H1 (cell line): ENCODE data around the gene R3HDM1. TPM values are rescaled to one million over a fixed set of nuclear protein-coding genes. Genes with fewer than 3 reads are reported as not detected.

ENCODE experiments used
- CTCF ChIA-PET: fragments of 300-600 bp; sonication (Branson Sonifier 250); formaldehyde crosslinking; loops from one replicate; lab custom pipeline; 2021; ENCODE audit not compliant: partially characterized antibody; lab: Charles Lee
- POLR2A ChIA-PET: fragments of 300-600 bp; sonication (Branson Sonifier 250); formaldehyde crosslinking; loops from one replicate; lab custom pipeline; 2021; ENCODE audit warnings: inconsistent platforms; ENCODE audit not compliant: partially characterized antibody; lab: Charles Lee
- DNase-seq, 2 experiments: peaks; one replicate each; pipeline versions ENCODE4 v3.0.0 to v3.0.0-alpha.2; 2010 to 2022; ENCODE audit warnings: low spot score in 2 of 2, low read depth in 1 of 2, mixed read lengths in 1 of 2
- FAIRE-seq: peaks from 2 replicates; lab custom pipeline; 2011; peaks lifted over from hg19 to GRCh38; lab: Jason Lieb, UNC
- H2AFZ ChIP-seq: 2 replicates; pipeline ENCODE4 v1.8.1; 2012; ENCODE audit warnings: low read length, inconsistent platforms
- H2AK5ac ChIP-seq: 2 replicates; pipeline ENCODE4 v1.6.1; 2013; ENCODE audit warnings: low read depth, low read length
- H2BK120ac ChIP-seq: replicated peaks from 2 replicates; pipeline ENCODE3; 2013; ENCODE audit warnings: low read depth, low read length, inconsistent platforms
- H2BK12ac ChIP-seq: 2 replicates; pipeline ENCODE4 v1.6.1; 2013; ENCODE audit warnings: low read depth, low read length
- H2BK15ac ChIP-seq: 2 replicates; pipeline ENCODE4 v1.6.1; 2013; ENCODE audit warnings: low read length
- H2BK20ac ChIP-seq: 2 replicates; pipeline ENCODE4 v1.6.1; 2013; ENCODE audit warnings: low read length
- H2BK5ac ChIP-seq: 2 replicates; pipeline ENCODE4 v1.6.1; 2013; ENCODE audit warnings: low read depth, low read length
- H3K14ac ChIP-seq: 2 replicates; pipeline ENCODE4 v1.6.1; 2013; ENCODE audit warnings: inconsistent platforms; ENCODE audit not compliant: insufficient read length
- H3K18ac ChIP-seq: 2 replicates; pipeline ENCODE4 v1.6.1; 2013; ENCODE audit warnings: low read length; ENCODE audit errors: extremely low read depth
- H3K23ac ChIP-seq: 2 replicates; pipeline ENCODE4 v1.6.1; 2013; ENCODE audit warnings: inconsistent platforms; ENCODE audit not compliant: insufficient read length
- H3K23me2 ChIP-seq: 2 replicates; pipeline ENCODE4 v1.6.1; 2013; ENCODE audit warnings: low read depth, low read length
- H3K27ac ChIP-seq: 2 replicates; pipeline ENCODE4 v1.6.1; 2011; ENCODE audit warnings: low read depth, low read length, inconsistent platforms
- H3K27me3 ChIP-seq, 4 experiments: replicated peaks in 1 of 4; 1 replicate in 1 of 4; 2 replicates in 3 of 4; pipeline versions ENCODE4 v1.6.1 to v1.8.1; 2011 to 2013; ENCODE audit warnings: low read length in 3 of 4, mild to moderate bottlenecking in 3 of 4, inconsistent platforms in 2 of 4, mixed read lengths in 2 of 4, moderate library complexity in 1 of 4; ENCODE audit not compliant: control insufficient read depth in 3 of 4, insufficient read depth in 3 of 4; ENCODE audit errors: extremely low read depth in 1 of 4
- H3K36me3 ChIP-seq, 4 experiments: 2 replicates each; pipeline versions ENCODE4 v1.6.1 to v1.8.1; 2011 to 2013; ENCODE audit warnings: mild to moderate bottlenecking in 4 of 4, low read length in 3 of 4, moderate library complexity in 2 of 4, control low read depth in 1 of 4, inconsistent platforms in 1 of 4; ENCODE audit not compliant: insufficient read depth in 4 of 4, control insufficient read depth in 2 of 4
- H3K4ac ChIP-seq: replicated peaks from 2 replicates; pipeline ENCODE3; 2013; ENCODE audit warnings: low read length, low read depth, mixed read lengths, inconsistent platforms; ENCODE audit not compliant: insufficient read length
- H3K4me1 ChIP-seq, 4 experiments: replicated peaks in 1 of 4; 1 replicate in 1 of 4; 2 replicates in 3 of 4; pipeline versions ENCODE4 v1.6.1 to v1.8.1; 2011 to 2013; ENCODE audit warnings: low read length in 3 of 4, inconsistent platforms in 2 of 4, mixed read lengths in 1 of 4; ENCODE audit not compliant: insufficient read depth in 4 of 4, control insufficient read depth in 3 of 4
- H3K4me2 ChIP-seq, 2 experiments: 2 replicates each; pipeline versions ENCODE4 v1.6.1 to v1.8.1; 2011 to 2013; ENCODE audit warnings: low read depth in 2 of 2, low read length in 2 of 2, control low read depth in 1 of 2, inconsistent platforms in 1 of 2, mild to moderate bottlenecking in 1 of 2; ENCODE audit not compliant: insufficient read depth in 1 of 2
- H3K4me3 ChIP-seq, 4 experiments: fragments of 200-600, 300-600 bp in 1 of 4; sonication (generic), shearing (Covaris generic), sonication (Bioruptor Twin) in 1 of 4; 2 replicates each; pipeline versions ENCODE4 v1.5.1 to v1.8.1; 2011 to 2016; ENCODE audit warnings: low read length in 4 of 4, low read depth in 3 of 4, control low read depth in 2 of 4, inconsistent platforms in 2 of 4, mild to moderate bottlenecking in 2 of 4, mixed read lengths in 1 of 4, moderate library complexity in 1 of 4; ENCODE audit not compliant: insufficient read depth in 2 of 4; ENCODE audit errors: extremely low read depth in 1 of 4
- H3K56ac ChIP-seq: replicated peaks from 2 replicates; pipeline ENCODE3; 2013; ENCODE audit warnings: low read depth, mild to moderate bottlenecking, mixed read lengths, low read length, inconsistent platforms; ENCODE audit not compliant: insufficient read length
- H3K79me1 ChIP-seq: 2 replicates; pipeline ENCODE4 v1.6.1; 2013; ENCODE audit warnings: low read depth, low read length, control low read depth
- H3K79me2 ChIP-seq, 2 experiments: 2 replicates each; pipeline versions ENCODE4 v1.6.1 to v1.8.1; 2012 to 2013; ENCODE audit warnings: low read length in 2 of 2, mild to moderate bottlenecking in 2 of 2, inconsistent platforms in 1 of 2; ENCODE audit not compliant: insufficient read depth in 2 of 2, control insufficient read depth in 1 of 2
- H3K9ac ChIP-seq, 4 experiments: replicated peaks in 1 of 4; 1 replicate in 1 of 4; 2 replicates in 3 of 4; pipeline versions ENCODE4 v1.6.1 to v1.8.1; 2011 to 2013; ENCODE audit warnings: low read depth in 3 of 4, low read length in 3 of 4, control low read depth in 2 of 4, mild to moderate bottlenecking in 2 of 4, moderate library complexity in 2 of 4, inconsistent platforms in 1 of 4; ENCODE audit errors: extremely low read depth in 1 of 4
- H3K9me3 ChIP-seq, 2 experiments: 2 replicates each; pipeline versions ENCODE4 v1.6.1 to v1.8.1; 2012 to 2013; ENCODE audit warnings: mild to moderate bottlenecking in 2 of 2, moderate library complexity in 2 of 2, control low read depth in 1 of 2, inconsistent platforms in 1 of 2, low read depth in 1 of 2, low read length in 1 of 2, mixed read lengths in 1 of 2; ENCODE audit not compliant: insufficient read depth in 2 of 2
- H4K20me1 ChIP-seq, 2 experiments: replicated peaks in 1 of 2; 2 replicates each; pipeline versions ENCODE3 to v1.8.1; 2011 to 2013; ENCODE audit warnings: inconsistent platforms in 2 of 2, low read length in 2 of 2, mild to moderate bottlenecking in 1 of 2; ENCODE audit not compliant: insufficient read depth in 2 of 2, control insufficient read depth in 1 of 2
- H4K5ac ChIP-seq: 2 replicates; pipeline ENCODE4 v1.6.1; 2013; ENCODE audit warnings: low read length, low read depth, mixed read lengths, inconsistent platforms; ENCODE audit not compliant: insufficient read length
- H4K8ac ChIP-seq: 2 replicates; pipeline ENCODE4 v1.8.0; 2013; ENCODE audit warnings: mild to moderate bottlenecking, moderate library complexity, low read length, inconsistent platforms; ENCODE audit not compliant: insufficient read depth; ENCODE audit errors: extremely low read depth
- H4K91ac ChIP-seq: replicated peaks from 2 replicates; pipeline ENCODE3; 2013; ENCODE audit warnings: low read length, mixed read lengths, inconsistent platforms; ENCODE audit not compliant: insufficient read length
- BACH1 ChIP-seq: IDR thresholded peaks from 2 replicates; pipeline ENCODE4 v1.6.1; 2012; ENCODE audit warnings: low read length, improper control_type of control experiment
- BCL11A ChIP-seq, 2 experiments: IDR thresholded peaks; one replicate each; pipeline ENCODE4 v1.6.1; 2011; ENCODE audit warnings: low read depth in 2 of 2, low read length in 2 of 2, mild to moderate bottlenecking in 2 of 2
- CBX5 ChIP-seq: fragments of 300-800, 300-1000 bp; sonication (generic); IDR thresholded peaks from 2 replicates; pipeline ENCODE4 v1.7.1; 2016; ENCODE audit warnings: antibody characterized with exemption, low read length, low read depth
- CEBPB ChIP-seq: IDR thresholded peaks from 2 replicates; pipeline ENCODE4 v1.6.1; 2012; ENCODE audit warnings: low read depth, low read length
- EP300 ChIP-seq, 2 experiments: IDR thresholded peaks; 1 replicate in 1 of 2; 2 replicates in 1 of 2; pipeline ENCODE4 v1.6.1; 2011 to 2012; ENCODE audit warnings: low read depth in 2 of 2, low read length in 2 of 2, mild to moderate bottlenecking in 2 of 2, borderline replicate concordance in 1 of 2, inconsistent platforms in 1 of 2, moderate library complexity in 1 of 2
- GABPA ChIP-seq: IDR thresholded peaks from 2 replicates; pipeline ENCODE4 v1.6.1; 2011; ENCODE audit warnings: mild to moderate bottlenecking, low read length, moderate library complexity, borderline replicate concordance; ENCODE audit not compliant: insufficient read depth
- NANOG ChIP-seq: IDR thresholded peaks from 2 replicates; pipeline ENCODE4 v1.6.1; 2011; ENCODE audit warnings: low read length, low read depth, mild to moderate bottlenecking, inconsistent platforms; ENCODE audit not compliant: insufficient read depth, poor library complexity, severe bottlenecking
- PHF8 ChIP-seq: fragments of 200-600 bp; sonication (generic); conservative IDR thresholded peaks from 2 replicates; pipeline ENCODE4 v1.7.1; 2012; ENCODE audit warnings: low read depth, mild to moderate bottlenecking, inconsistent platforms, low read length, moderate library complexity
- RAD21 ChIP-seq, 2 experiments: IDR thresholded peaks in 1 of 2; conservative IDR thresholded peaks in 1 of 2; 2 replicates each; pipeline ENCODE4 v1.6.1; 2011; ENCODE audit warnings: low read depth in 2 of 2, low read length in 2 of 2, improper control_type of control experiment in 1 of 2, inconsistent platforms in 1 of 2, mild to moderate bottlenecking in 1 of 2, moderate library complexity in 1 of 2
- SAP30 ChIP-seq: fragments of 300-600 bp; sonication (generic); IDR thresholded peaks from 2 replicates; pipeline ENCODE4 v1.7.1; 2012; ENCODE audit warnings: low read length, moderate library complexity, mild to moderate bottlenecking, inconsistent platforms; ENCODE audit not compliant: insufficient read depth, insufficient replicate concordance
- SIN3A ChIP-seq, 2 experiments: IDR thresholded peaks in 1 of 2; conservative IDR thresholded peaks in 1 of 2; 2 replicates each; pipeline ENCODE4 v1.6.1; 2011 to 2012; ENCODE audit warnings: low read length in 2 of 2, improper control_type of control experiment in 1 of 2, low read depth in 1 of 2, mild to moderate bottlenecking in 1 of 2
- SIX5 ChIP-seq: IDR thresholded peaks from 2 replicates; pipeline ENCODE4 v1.6.1; 2011; ENCODE audit warnings: mild to moderate bottlenecking, low read depth, low read length
- SUZ12 ChIP-seq: fragments of 200-600 bp; sonication (generic); IDR thresholded peaks from 2 replicates; pipeline ENCODE4 v1.6.1; 2012; ENCODE audit warnings: mild to moderate bottlenecking, inconsistent platforms, low read length, moderate library complexity, mixed read lengths
- YY1 ChIP-seq: IDR thresholded peaks from 2 replicates; pipeline ENCODE4 v1.6.1; 2011; ENCODE audit warnings: low read depth, mild to moderate bottlenecking, low read length
- WGBS, 2 experiments: shearing (Covaris generic) in 1 of 2; methylation state at CpG; one replicate each; pipeline versions ENCODE4 v1.1.6 to v1.1.7; 2013 to 2015; ENCODE audit warnings: low lambda C conversion rate in 2 of 2, mixed read lengths in 2 of 2, inconsistent platforms in 1 of 2, low coverage in 1 of 2, missing lambda C conversion rate in 1 of 2; ENCODE audit not compliant: insufficient replicate concordance in 2 of 2, insufficient coverage in 1 of 2, insufficient read length in 1 of 2; ENCODE audit errors: extremely low coverage in 1 of 2, missing lambda C conversion rate in 1 of 2; 5-methylcytosine and 5-hydroxymethylcytosine counted together
- polyA plus RNA-seq, 7 experiments: library from polyadenylated mRNA; depleted of rRNA in 3 of 7; stranded (reverse) in 5 of 7; unstranded in 2 of 7; fragments of >200 nt in 5 of 7; fragments of 200-250 nt in 2 of 7; gene quantifications; 1 replicate in 5 of 7; 2 replicates in 1 of 7; 4 replicates in 1 of 7; pipeline versions ENCODE4 v1.2.1 to v1.2.3, GENCODE V29; 2011 to 2013; ENCODE audit warnings: missing spikeins in 2 of 7, mixed read lengths in 2 of 7
- total RNA-seq: library from RNA; stranded (reverse); fragmentation: NEBNext Ultra II Directional; extraction: Animal tissue kit (Norgen Biotek cat#: 25700); gene quantifications from 2 replicates; pipeline ENCODE4 v1.2.1, GENCODE V29; 2021

The R3HDM1 gene
- total and polyA plus RNA-seq, 2 of the 8 experiments (the other 6 are each of a cell fraction or from before 2014, with no cell fraction given) = 77.7 to 120 TPM

DNA sequence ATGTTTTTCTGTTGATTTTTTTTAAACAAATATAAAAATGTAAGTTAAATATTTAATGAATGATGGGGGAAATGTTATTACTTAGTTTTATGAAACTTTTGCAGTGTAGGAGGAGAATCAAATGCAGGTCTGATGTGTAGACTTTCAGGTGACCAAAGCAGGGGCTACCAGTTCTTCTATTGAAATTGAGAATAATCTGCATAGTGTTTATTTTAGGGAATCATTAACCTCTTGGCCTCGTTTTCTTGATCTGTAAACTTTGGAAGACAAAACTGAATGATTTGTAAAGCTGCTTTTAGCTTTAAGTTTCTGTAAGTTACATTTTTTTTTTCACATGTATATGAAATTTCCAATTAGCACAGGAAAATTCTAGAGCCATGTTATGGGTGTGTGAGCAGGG lies 99.2 kb downstream of the R3HDM1 start:
- Histone ChIP-seq H3K4me3 (no peak overlapping the region), H3K23ac (no peak overlapping the region), H2BK15ac (no peak overlapping the region), H3K79me2 (no peaks in the 10 kb centered on the region), H3K4me1 (no peaks in the 10 kb centered on the region), H3K18ac (no peak overlapping the region), H4K8ac (no peak overlapping the region), H3K27me3 (no peaks in the 10 kb centered on the region), H3K23me2 (no peaks in the 10 kb centered on the region), H3K9me3 (no peaks in the 10 kb centered on the region), H4K20me1 (peaks cover 0 to 2% of the 10 kb centered on the region in 2 experiments), H3K4ac (no peak overlapping the region), H2BK5ac (no peak overlapping the region), H3K79me1 (no peaks in the 10 kb centered on the region), H3K4me2 (no peak overlapping the region), H3K9ac (no peak overlapping the region), H3K56ac (no peak overlapping the region), H2BK12ac (no peak overlapping the region), H3K36me3 (peaks cover 0 to 11% (median 2%) of the 10 kb centered on the region in 4 experiments; a peak in 3 of 8 replicates), H2BK120ac (no peak overlapping the region), H2AFZ (no peak overlapping the region), H3K27ac (no peak overlapping the region), H2AK5ac (no peak overlapping the region), H4K5ac (no peak overlapping the region), H3K14ac (no peak overlapping the region), H2BK20ac (no peak overlapping the region), H4K91ac (no peak overlapping the region)
- ChIA-PET CTCF (no interaction called here), POLR2A (no interaction called here)
- DNase-seq = no peak
- no peak for FAIRE-seq
- 70% methylated on average over 1 of the region's 1 CpG; no CpG with 5 or more reads in 1 of the 2 experiments for WGBS, 2 experiments
- TF ChIP-seq SIX5 = no peak
- no peak for TF ChIP-seq SUZ12
- no peak for TF ChIP-seq SIN3A (conservative IDR thresholded peaks at IDR 0.05 in 1 of 2, IDR thresholded peaks at IDR 0.05 in 1 of 2; ENCODE audit: low read depth in 1 of 2, low read length in 2 of 2)
- TF ChIP-seq YY1 = no peak
- TF ChIP-seq SAP30 = no peak
- no peak for TF ChIP-seq GABPA
- TF ChIP-seq CEBPB = no peak
- no peak for TF ChIP-seq PHF8
- TF ChIP-seq EP300 (IDR thresholded peaks at IDR 0.05; ENCODE audit: borderline replicate concordance in 1 of 2, low read depth in 2 of 2, low read length in 2 of 2) = no peak
- no peak for TF ChIP-seq BACH1
- TF ChIP-seq BCL11A (IDR thresholded peaks at IDR 0.05; ENCODE audit: low read depth in 2 of 2, low read length in 2 of 2) = no peak
- TF ChIP-seq CBX5 = no peak
- no peak for TF ChIP-seq RAD21 (IDR thresholded peaks at IDR 0.05 in 1 of 2, conservative IDR thresholded peaks at IDR 0.05 in 1 of 2; ENCODE audit: low read depth in 2 of 2, low read length in 2 of 2)
- no peak for TF ChIP-seq NANOG
